ENCODE data around the gene RNPEPL1.

The RNPEPL1 gene

GRCh38 chr2:240551288-240551687, 17.0 kb upstream of the RNPEPL1 start:
- no peak overlapping the region for H2BK120ac ChIP-seq (ENCODE audit: low read depth, low read length)
- no peak for DNase-seq
- H3K56ac ChIP-seq (ENCODE audit: low read length) = no peak overlapping the region
- H3K79me1 ChIP-seq (ENCODE audit: low read length) = no peaks in the 10 kb centered on the region
- H3K4me1 ChIP-seq (ENCODE audit: control insufficient read depth, low read depth, low read length) = no peaks in the 10 kb centered on the region
- no peaks in the 10 kb centered on the region for H3K27me3 ChIP-seq (ENCODE audit: insufficient read depth, low read length, poor library complexity)
- H4K8ac ChIP-seq (ENCODE audit: low read depth, low read length) = no peak overlapping the region
- H3K4ac ChIP-seq (ENCODE audit: low read depth, low read length) = no peak overlapping the region
- no CpG with 5 or more reads among the region's 4 CpGs for WGBS (ENCODE audit: extremely low coverage, insufficient coverage, low lambda C conversion rate)
- no peak overlapping the region for H3K18ac ChIP-seq (ENCODE audit: low read length)
- H2BK5ac ChIP-seq (ENCODE audit: low read length) = no peak overlapping the region
- H3K4me3 ChIP-seq (ENCODE audit: low read length) = no peak overlapping the region
- no peak overlapping the region for H3K23ac ChIP-seq (ENCODE audit: low read length)
- H2AK5ac ChIP-seq (ENCODE audit: low read length) = no peak overlapping the region
- no peaks in the 10 kb centered on the region for H3K79me2 ChIP-seq (ENCODE audit: control insufficient read depth, insufficient read depth, low read length)
- H3K36me3 ChIP-seq (ENCODE audit: control insufficient read depth, insufficient read depth, low read length) = no peaks in the 10 kb centered on the region
- H3K9ac ChIP-seq (ENCODE audit: low read length) = no peak overlapping the region
- no peak overlapping the region for H2BK15ac ChIP-seq (replicated peaks; ENCODE audit: low read depth)
- no peak overlapping the region for H4K5ac ChIP-seq (ENCODE audit: low read length)
- no peak overlapping the region for H3K4me2 ChIP-seq (ENCODE audit: low read length)
- no peak overlapping the region for H3K27ac ChIP-seq (ENCODE audit: low read depth, low read length)

- no peak overlapping the region for H4K8ac ChIP-seq (ENCODE audit: low read depth, low read length)
- no peaks in the 10 kb centered on the region for H3K27me3 ChIP-seq (ENCODE audit: insufficient read depth, low read length, poor library complexity)
- no peak overlapping the region for H3K4me2 ChIP-seq (ENCODE audit: low read length)
- no peak overlapping the region for H2BK120ac ChIP-seq (ENCODE audit: low read depth, low read length)
- H3K4me3 ChIP-seq (ENCODE audit: low read length) = no peak overlapping the region
- no peak overlapping the region for H3K56ac ChIP-seq (ENCODE audit: low read length)
- H3K79me1 ChIP-seq (ENCODE audit: low read length) = no peaks in the 10 kb centered on the region
- no peak overlapping the region for H3K23ac ChIP-seq (ENCODE audit: low read length)
- DNase-seq = no peak
- no peak overlapping the region for H3K27ac ChIP-seq (ENCODE audit: low read depth, low read length)
- H3K4ac ChIP-seq (ENCODE audit: low read depth, low read length) = no peak overlapping the region
- H4K5ac ChIP-seq (ENCODE audit: low read length) = no peak overlapping the region
- H3K79me2 ChIP-seq (ENCODE audit: control insufficient read depth, insufficient read depth, low read length) = no peaks in the 10 kb centered on the region
- no peak overlapping the region for H3K9ac ChIP-seq (ENCODE audit: low read length)
- WGBS (ENCODE audit: extremely low coverage, insufficient coverage, low lambda C conversion rate) = no CpG with 5 or more reads among the region's 1 CpG
- no peak overlapping the region for H2BK15ac ChIP-seq (replicated peaks; ENCODE audit: low read depth)
- no peak overlapping the region for H2AK5ac ChIP-seq (ENCODE audit: low read length)
- no peaks in the 10 kb centered on the region for H3K4me1 ChIP-seq (ENCODE audit: control insufficient read depth, low read depth, low read length)
- no peak overlapping the region for H3K18ac ChIP-seq (ENCODE audit: low read length)
- H2BK5ac ChIP-seq (ENCODE audit: low read length) = no peak overlapping the region
- no peaks in the 10 kb centered on the region for H3K36me3 ChIP-seq (ENCODE audit: control insufficient read depth, insufficient read depth, low read length)
Observed at GRCh38 chr2:240551811-240552210, 16.5 kb upstream of the RNPEPL1 start.

- Histone ChIP-seq H3K4ac (ENCODE audit: low read depth, low read length) (no peak overlapping the region), H3K9ac (ENCODE audit: low read length) (no peak overlapping the region), H2BK15ac (replicated peaks; ENCODE audit: low read depth) (no peak overlapping the region), H3K18ac (ENCODE audit: low read length) (no peak overlapping the region), H4K8ac (ENCODE audit: low read depth, low read length) (no peak overlapping the region), H3K27ac (ENCODE audit: low read depth, low read length) (no peak overlapping the region), H3K36me3 (ENCODE audit: control insufficient read depth, insufficient read depth, low read length) (no peaks in the 10 kb centered on the region), H3K4me3 (ENCODE audit: low read length) (no peak overlapping the region), H4K5ac (ENCODE audit: low read length) (no peak overlapping the region), H3K4me1 (ENCODE audit: control insufficient read depth, low read depth, low read length) (no peaks in the 10 kb centered on the region), H3K27me3 (ENCODE audit: insufficient read depth, low read length, poor library complexity) (no peaks in the 10 kb centered on the region), H3K23ac (ENCODE audit: low read length) (no peak overlapping the region), H3K56ac (ENCODE audit: low read length) (no peak overlapping the region), H3K4me2 (ENCODE audit: low read length) (no peak overlapping the region), H3K79me2 (ENCODE audit: control insufficient read depth, insufficient read depth, low read length) (no peaks in the 10 kb centered on the region), H3K79me1 (ENCODE audit: low read length) (no peaks in the 10 kb centered on the region), H2BK5ac (ENCODE audit: low read length) (no peak overlapping the region), H2AK5ac (ENCODE audit: low read length) (no peak overlapping the region), H2BK120ac (ENCODE audit: low read depth, low read length) (no peak overlapping the region)
- DNase-seq = no peak
- WGBS (ENCODE audit: extremely low coverage, insufficient coverage, low lambda C conversion rate) = no CpG with 5 or more reads among the region's 7 CpGs
Observed at GRCh38 chr2:240553956-240554480, 14.3 kb upstream of the RNPEPL1 start.

- Histone ChIP-seq H3K4me1 (ENCODE audit: control insufficient read depth, low read depth, low read length) (peaks cover 5% of the 10 kb centered on the region), H3K27me3 (ENCODE audit: insufficient read depth, low read length, poor library complexity) (no peaks in the 10 kb centered on the region), H3K36me3 (ENCODE audit: control insufficient read depth, insufficient read depth, low read length) (no peaks in the 10 kb centered on the region), H3K56ac (ENCODE audit: low read length) (no peak overlapping the region), H2BK15ac (replicated peaks; ENCODE audit: low read depth) (no peak overlapping the region), H3K9ac (ENCODE audit: low read length) (no peak overlapping the region), H3K4ac (ENCODE audit: low read depth, low read length) (no peak overlapping the region), H3K4me3 (ENCODE audit: low read length) (no peak overlapping the region), H3K4me2 (ENCODE audit: low read length) (no peak overlapping the region), H4K5ac (ENCODE audit: low read length) (no peak overlapping the region), H3K79me1 (ENCODE audit: low read length) (peaks cover 3% of the 10 kb centered on the region), H2BK5ac (ENCODE audit: low read length) (no peak overlapping the region), H2AK5ac (ENCODE audit: low read length) (no peak overlapping the region), H3K23ac (ENCODE audit: low read length) (no peak overlapping the region), H3K18ac (ENCODE audit: low read length) (no peak overlapping the region), H2BK120ac (ENCODE audit: low read depth, low read length) (no peak overlapping the region), H4K8ac (ENCODE audit: low read depth, low read length) (no peak overlapping the region), H3K27ac (ENCODE audit: low read depth, low read length) (no peak overlapping the region), H3K79me2 (ENCODE audit: control insufficient read depth, insufficient read depth, low read length) (no peaks in the 10 kb centered on the region)
- no peak for DNase-seq
- WGBS (ENCODE audit: extremely low coverage, insufficient coverage, low lambda C conversion rate) = no CpG with 5 or more reads among the region's 17 CpGs
Observed at GRCh38 chr2:240554767-240555493, 13.4 kb upstream of the RNPEPL1 start.

GRCh38 chr2:240555541-240556250, 12.6 kb upstream of the RNPEPL1 start:
- H3K18ac ChIP-seq (ENCODE audit: low read length) = no peak overlapping the region
- WGBS (ENCODE audit: extremely low coverage, insufficient coverage, low lambda C conversion rate) = no CpG with 5 or more reads among the region's 16 CpGs
- peaks cover 3% of the 10 kb centered on the region for H3K79me1 ChIP-seq (ENCODE audit: low read length)
- H3K9ac ChIP-seq (ENCODE audit: low read length) = no peak overlapping the region
- DNase-seq = no peak
- H3K23ac ChIP-seq (ENCODE audit: low read length) = no peak overlapping the region
- no peaks in the 10 kb centered on the region for H3K27me3 ChIP-seq (ENCODE audit: insufficient read depth, low read length, poor library complexity)
- H3K4me3 ChIP-seq (ENCODE audit: low read length) = no peak overlapping the region
- no peak overlapping the region for H4K5ac ChIP-seq (ENCODE audit: low read length)
- no peak overlapping the region for H3K4me2 ChIP-seq (ENCODE audit: low read length)
- no peak overlapping the region for H2BK5ac ChIP-seq (ENCODE audit: low read length)
- H2BK120ac ChIP-seq (ENCODE audit: low read depth, low read length) = no peak overlapping the region
- no peak overlapping the region for H3K4ac ChIP-seq (ENCODE audit: low read depth, low read length)
- H3K4me1 ChIP-seq (ENCODE audit: control insufficient read depth, low read depth, low read length) = peaks cover 5% of the 10 kb centered on the region
- no peak overlapping the region for H3K56ac ChIP-seq (ENCODE audit: low read length)
- no peaks in the 10 kb centered on the region for H3K36me3 ChIP-seq (ENCODE audit: control insufficient read depth, insufficient read depth, low read length)
- no peak overlapping the region for H2BK15ac ChIP-seq (replicated peaks; ENCODE audit: low read depth)
- H3K27ac ChIP-seq (ENCODE audit: low read depth, low read length) = no peak overlapping the region
- no peak overlapping the region for H4K8ac ChIP-seq (ENCODE audit: low read depth, low read length)
- H2AK5ac ChIP-seq (ENCODE audit: low read length) = no peak overlapping the region
- H3K79me2 ChIP-seq (ENCODE audit: control insufficient read depth, insufficient read depth, low read length) = no peaks in the 10 kb centered on the region
